Measurements from ENCODE around the gene IFNK.

- TF ChIP-seq SUZ12 (IDR thresholded peaks at IDR 0.05; ENCODE audit: extremely low read depth, insufficient read depth, insufficient read length) (no peak), ZNF274 (IDR thresholded peaks at IDR 0.05; ENCODE audit: low read depth, low read length) (no peak)
These were observed 47.1 kb upstream of the IFNK start for GRCh38 chr9:27476870-27477515.

Data from NT2/D1 (cell line).